GM12891 (cell line): Measurements from ENCODE around the gene ZGLP1.

ENCODE experiments used
- POLR2A ChIP-seq: IDR thresholded peaks from 2 replicates; pipeline ENCODE4 v1.6.1; 2011; ENCODE audit warnings: low read depth, low read length, control low read depth
- POLR2AphosphoS5 ChIP-seq: IDR thresholded peaks from 2 replicates; pipeline ENCODE4 v1.6.1; 2011; ENCODE audit warnings: low read depth, low read length, control low read depth
- SPI1 ChIP-seq: IDR thresholded peaks from 2 replicates; pipeline ENCODE4 v1.6.1; 2011; ENCODE audit warnings: low read depth, low read length, control low read depth
- TAF1 ChIP-seq: IDR thresholded peaks from 2 replicates; pipeline ENCODE4 v1.6.1; 2011; ENCODE audit warnings: low read depth, low read length, control low read depth

- TF ChIP-seq POLR2AphosphoS5: no peak
- no peak for TF ChIP-seq POLR2A
- TF ChIP-seq TAF1: no peak
- TF ChIP-seq SPI1: no peak
Measured at GRCh38 chr19:10352764-10353671, 43.4 kb upstream of the ZGLP1 start.
